Glomerular visceral epithelial cell (primary cell): Measurements from ENCODE around the gene SLC16A12.
"Not testable (repeated sequence)": the region's sequence is repeated elsewhere in the genome, so short reads cannot be mapped to it uniquely, and the experiment has no call there.

Experiments
- DNase-seq: peaks from one replicate; pipeline ENCODE4 v3.0.0-alpha.2; 2016; ENCODE audit errors: extremely low spot score

SLC16A12 gene

DNA sequence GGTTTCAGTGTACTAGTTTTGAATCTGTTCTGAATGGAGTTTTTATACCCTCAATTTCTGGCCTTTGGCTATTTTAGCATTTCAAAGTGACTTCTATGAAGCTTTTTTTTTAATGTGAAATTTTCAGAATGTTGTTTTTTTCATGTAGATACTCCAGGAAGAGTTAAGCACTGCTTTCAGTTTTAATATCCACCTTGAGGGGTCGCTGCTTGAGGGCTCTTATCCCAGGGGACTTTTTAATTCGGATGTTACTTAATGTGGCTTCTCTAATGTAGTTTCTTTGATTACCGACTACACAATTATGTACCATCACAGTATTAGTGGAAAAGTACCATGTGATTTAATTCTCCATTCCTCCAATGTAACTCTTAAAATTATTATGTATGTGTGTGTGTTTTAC is 115.8 kb downstream of the SLC16A12 start:
- DNase-seq = peak; percentile 17

DNA sequence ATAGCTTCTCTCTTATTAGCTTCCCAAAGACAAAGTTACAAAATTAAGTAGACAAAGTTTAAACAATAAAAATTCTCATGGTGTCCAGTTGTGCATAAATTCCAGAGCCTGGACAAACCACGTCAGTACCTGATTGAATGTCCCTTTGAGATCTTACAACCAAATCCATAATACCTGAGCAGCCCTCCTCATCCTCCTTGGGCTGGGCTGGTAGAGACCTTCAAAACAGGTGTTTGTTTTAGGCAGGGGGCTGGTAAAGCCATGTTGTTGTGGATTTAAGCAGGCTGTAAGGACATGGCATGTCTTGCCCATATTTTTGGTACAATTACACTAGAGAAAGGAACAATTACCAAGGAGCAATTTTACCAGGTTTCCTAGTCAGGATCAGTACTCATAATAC is 118.9 kb downstream of the SLC16A12 start:
- no peak for DNase-seq

DNA sequence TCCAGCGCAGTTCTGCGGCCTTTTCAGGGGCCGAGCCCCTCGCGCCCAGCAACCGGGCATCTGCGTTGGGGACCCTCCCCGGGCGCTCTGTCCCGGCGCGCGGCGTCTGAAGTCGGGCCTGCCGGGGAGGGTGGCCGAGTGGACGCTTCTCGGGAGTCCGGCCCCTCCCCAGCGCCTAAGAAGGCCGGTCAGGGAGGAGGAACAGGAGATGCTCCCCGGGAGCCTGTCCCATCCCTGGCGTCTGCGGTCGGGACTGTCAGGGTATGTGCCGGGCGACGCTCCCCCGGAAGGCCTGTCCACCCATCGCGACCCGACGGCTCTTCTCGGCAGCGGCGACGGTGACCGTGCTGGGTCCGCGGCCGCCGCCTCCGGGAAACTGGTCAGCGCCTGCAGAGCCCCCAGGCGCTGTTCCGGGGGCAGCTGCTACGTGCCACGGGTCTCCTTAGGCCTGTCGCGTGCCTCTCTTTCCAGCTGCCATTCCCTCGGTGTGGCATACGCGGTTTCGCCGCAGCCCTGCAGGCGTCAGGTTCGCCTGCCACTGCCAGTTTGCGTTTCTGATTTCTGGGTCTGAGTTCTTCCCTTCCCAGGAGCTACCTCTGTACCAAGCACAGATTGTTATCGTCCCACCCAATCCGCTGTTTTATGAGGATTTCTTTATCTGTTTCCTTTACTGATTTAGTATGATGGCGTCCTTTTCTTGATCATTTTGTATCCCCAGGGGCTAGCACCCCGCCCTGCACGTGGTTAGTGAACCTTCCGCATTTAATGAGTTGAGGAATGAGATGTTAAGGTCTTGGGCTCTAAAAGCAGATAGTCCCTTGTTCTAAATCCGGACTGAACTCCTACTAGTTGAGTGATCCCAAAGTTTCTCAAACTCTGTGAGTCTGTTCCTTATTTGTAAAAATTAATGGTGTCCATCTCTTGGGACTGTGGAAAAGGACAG is 120.2 kb downstream of the SLC16A12 start:
- DNase-seq = peak; percentile 41

DNA sequence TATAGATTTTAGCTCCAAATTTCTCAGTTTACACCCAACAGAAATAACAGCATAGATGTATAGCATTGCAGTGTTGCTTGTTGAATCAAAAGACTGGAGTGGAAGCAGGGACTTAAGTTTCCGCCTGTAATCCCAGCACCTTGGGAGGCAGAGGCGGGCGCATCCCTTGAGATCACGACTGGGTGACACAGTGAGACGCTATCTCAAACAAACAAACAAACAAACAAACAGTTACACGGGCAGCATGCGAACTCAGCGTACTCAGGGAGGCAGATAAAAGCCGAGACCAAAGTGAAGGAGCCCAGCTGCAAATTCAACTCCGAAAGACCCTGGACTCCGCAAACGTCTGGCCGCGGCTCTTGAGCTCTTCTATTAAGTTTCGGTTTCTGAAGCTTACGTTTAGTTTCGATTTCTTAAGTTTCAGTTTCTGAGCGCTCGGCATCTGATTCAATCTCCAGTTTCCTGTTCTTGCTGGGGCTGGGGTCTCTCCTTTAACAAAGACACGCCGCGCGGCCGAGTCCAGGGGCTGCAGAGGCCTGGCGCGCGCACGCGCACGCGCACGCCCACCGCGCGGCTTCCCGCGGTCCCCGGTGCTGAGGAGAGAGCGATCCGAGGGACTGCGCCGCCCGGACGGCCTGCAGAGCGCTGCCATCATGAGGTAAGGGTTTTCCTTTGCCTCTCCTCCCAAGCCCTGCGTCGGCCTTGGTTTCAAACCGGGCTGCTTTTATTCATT is 121.1 kb downstream of the SLC16A12 start, which contains the start of gene IFIT5:
TSS of gene IFIT5 (plus strand) at position 423 of the 733 bp plus-strand sequence. CDS start at position 654, 231 bp downstream.
- DNase-seq = peak; percentile 70

DNA sequence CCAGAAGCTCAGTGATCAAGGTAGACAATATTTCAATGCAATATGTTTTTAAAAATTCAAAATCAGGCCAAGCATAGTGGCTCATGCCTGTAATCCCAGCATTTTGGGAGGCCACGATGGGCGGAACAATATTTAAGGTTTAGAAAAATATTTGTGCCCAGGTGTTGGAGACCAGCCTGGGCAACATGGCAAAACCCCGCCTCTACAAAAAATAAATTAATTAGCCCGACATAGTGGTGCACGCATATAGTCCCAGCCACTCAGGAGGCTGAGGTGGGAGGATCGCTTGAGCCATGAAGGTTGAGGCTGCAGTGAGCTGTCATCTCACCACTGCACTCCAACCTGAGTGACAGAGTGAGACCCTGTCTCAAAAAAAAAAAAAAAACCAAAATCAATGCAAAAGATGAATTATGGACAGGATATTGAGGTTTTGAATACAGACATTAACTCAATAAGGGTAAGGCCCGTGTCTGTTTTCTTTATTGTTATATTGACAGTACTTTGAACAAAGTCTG is 121.9 kb downstream of the SLC16A12 start:
- DNase-seq = no peak

DNA sequence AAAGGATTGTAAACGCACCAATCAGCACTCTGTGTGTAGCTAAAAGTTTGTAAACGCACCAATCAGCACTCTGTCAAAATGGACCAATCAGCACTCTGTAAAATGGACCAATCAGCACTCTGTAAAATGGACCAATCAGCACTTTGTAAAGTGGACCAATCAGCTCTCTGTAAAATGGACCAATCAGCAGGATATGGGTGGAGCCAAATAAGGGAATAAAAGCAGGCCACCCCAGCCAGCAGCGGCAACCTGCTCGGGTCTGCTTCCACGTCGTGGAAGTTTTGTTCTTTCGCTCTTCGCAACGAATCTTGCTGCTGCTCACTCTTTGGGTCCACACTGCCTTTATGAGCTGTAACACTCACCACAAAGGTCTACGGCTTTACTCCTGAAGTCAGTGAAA is 123.1 kb downstream of the SLC16A12 start:
- not testable (repeated sequence) for DNase-seq

DNA sequence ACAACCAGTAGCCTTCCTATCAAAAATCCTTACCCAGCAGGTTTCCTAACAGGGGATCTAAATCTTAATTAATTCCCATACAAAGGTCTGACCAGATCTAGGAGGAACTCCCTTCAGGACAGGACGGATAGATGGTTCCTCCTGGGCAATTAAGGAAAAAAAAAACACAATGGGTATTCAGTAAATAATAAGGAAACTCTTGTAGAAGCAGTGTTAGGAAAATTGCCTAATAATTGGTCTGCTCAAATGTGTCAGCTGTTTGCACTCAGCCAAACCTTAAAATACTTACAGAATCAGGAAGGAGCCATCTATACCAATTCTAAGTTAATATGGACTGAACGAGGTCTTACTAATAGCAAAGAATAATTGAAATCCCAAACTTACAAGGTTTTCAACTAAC is 124.3 kb downstream of the SLC16A12 start:
- DNase-seq = not testable (repeated sequence)

DNA sequence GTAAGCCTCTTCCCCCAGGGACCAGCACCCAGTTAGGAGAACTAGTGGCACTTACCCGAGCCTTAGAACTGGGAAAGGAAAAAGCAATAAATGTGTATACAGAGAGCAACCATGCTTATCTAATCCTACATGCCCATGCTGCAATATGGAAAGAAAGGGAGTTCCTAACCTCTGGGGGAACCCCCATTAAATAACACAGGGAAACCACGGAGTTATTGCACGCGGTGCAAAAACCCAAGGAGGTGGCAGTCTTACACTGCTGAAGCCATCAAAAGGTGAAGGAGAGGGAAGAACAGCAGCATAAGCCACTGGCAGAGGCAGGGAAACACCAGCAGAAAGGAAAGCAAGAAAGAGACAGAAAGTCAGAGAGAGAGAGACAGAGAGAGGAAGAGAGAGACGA is 124.8 kb downstream of the SLC16A12 start:
- DNase-seq = not testable (repeated sequence)

DNA sequence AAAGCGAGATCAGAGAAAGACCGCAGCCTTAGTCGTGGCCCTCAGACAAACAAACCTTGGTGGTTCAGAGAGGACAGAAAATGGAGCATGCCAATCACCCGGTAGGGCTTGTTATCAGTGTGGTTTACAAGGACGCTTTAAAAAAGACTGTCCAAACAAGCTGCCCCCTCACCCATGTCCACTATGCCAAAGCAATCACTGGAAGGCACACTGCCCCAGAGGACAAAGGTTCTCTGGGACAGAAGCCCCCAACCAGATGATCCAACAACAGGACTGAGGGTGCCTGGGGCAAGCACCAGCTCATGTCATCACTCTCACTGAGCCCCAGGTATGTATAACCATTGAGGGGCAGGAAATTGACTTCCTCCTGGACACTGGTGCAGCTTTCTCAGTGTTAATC is 126.1 kb downstream of the SLC16A12 start:
- DNase-seq = not testable (repeated sequence)

DNA sequence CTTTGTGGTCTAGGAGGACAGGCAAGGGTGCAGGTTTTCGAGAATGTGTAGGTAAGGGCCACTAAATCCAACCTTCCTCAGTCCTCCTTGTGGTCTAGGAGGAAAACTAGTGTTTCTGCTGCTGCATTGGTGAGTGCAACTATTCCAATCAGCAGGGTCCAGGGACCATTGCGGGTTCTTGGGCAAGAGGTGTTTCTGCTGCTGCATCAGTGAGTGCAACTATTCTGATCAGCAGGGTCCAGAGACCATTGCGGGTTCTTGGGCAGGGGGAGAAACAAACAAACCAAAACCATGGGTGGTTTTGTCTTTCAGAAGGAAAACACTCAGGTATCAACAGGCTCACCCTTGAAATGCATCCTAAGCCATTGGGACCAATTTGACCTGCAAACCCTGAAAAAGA is 127.6 kb downstream of the SLC16A12 start:
- DNase-seq = not testable (repeated sequence)

DNA sequence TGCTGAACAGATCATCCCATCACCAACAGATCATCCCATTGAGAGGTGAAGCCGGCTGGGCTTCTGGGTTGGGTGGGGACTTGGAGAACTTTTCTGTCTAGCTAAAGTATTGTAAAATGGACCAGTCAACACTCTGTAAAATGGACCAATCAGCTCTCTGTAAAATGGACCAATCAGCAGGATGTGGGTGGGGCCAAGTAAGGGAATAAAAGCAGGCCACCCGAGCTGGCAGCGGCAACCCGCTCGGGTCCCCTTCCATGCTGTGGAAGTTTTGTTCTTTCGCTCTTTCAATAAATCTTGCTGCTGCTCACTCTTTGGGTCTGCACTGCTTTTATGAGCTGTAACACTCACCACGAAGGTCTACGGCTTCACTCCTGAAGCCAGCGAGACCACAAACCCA is 129.2 kb downstream of the SLC16A12 start:
- DNase-seq = not testable (repeated sequence)

DNA sequence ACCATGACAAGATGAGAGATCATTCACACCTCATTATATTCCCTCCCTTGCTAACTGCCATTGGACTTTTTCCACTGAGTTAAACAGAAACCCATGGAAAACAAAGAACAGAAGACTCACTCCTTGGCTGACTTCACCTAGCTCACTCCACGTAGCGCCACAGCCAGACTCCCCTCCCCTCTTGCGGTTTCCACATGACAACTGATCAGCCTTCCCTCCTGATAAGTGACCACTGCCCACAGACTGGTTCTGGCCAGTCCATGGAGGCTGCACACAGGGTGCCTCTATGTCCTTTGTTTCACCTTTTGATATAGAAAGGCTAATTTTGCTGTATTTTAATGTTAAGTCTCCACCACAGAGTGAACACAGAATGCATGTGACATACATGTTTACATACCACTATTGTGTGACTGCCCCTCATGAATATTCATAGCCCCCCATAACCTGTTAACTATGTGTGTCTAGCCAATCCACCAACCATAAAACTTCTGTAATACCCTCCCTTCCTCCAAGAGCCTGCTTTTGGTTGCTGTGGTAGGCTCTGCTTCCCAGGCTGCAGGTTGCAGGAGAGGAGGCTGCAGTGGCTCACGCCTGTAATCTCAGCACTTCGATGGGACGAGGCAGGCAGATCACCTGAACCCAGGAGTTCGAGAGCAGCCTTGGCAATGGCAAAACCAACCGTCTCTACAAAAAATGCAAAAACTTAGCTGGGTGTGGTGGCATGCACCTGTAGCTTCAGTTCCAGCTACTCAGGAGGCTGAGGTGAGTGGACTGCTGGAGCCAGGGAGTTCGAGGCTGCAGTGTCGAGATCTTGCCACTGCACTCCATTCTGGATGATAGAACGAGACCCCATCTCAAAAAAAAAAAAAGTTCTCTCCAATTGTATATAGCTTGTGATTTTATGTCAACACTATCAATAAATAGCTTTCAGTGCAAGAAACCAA is 131.0 kb downstream of the SLC16A12 start:
- peak; percentile 13 for DNase-seq

DNA sequence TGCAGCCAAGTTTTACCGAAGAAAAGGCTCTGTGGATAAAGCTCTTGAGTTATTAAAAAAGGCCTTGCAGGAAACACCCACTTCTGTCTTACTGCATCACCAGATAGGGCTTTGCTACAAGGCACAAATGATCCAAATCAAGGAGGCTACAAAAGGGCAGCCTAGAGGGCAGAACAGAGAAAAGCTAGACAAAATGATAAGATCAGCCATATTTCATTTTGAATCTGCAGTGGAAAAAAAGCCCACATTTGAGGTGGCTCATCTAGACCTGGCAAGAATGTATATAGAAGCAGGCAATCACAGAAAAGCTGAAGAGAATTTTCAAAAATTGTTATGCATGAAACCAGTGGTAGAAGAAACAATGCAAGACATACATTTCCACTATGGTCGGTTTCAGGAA is 132.4 kb downstream of the SLC16A12 start:
- DNase-seq = no peak

DNA sequence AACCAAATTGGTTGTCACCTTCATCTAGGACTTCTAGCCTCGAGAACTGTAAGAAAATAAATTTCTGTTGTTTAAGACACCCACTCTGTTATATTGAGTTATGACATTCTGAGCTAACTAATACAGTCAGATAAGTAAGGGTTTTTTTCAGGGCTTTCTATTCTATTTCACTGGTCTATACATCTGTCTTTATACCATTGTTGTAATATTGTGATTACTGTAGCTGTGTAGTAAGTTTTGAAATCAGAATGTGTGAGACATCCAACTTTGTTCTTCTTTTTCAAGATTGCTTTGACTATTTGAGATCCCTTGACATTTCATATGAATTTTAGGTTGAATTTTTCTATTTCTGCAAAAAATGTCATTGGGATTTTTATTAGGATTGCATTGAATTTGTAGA is 135.4 kb downstream of the SLC16A12 start:
- DNase-seq = no peak

DNA sequence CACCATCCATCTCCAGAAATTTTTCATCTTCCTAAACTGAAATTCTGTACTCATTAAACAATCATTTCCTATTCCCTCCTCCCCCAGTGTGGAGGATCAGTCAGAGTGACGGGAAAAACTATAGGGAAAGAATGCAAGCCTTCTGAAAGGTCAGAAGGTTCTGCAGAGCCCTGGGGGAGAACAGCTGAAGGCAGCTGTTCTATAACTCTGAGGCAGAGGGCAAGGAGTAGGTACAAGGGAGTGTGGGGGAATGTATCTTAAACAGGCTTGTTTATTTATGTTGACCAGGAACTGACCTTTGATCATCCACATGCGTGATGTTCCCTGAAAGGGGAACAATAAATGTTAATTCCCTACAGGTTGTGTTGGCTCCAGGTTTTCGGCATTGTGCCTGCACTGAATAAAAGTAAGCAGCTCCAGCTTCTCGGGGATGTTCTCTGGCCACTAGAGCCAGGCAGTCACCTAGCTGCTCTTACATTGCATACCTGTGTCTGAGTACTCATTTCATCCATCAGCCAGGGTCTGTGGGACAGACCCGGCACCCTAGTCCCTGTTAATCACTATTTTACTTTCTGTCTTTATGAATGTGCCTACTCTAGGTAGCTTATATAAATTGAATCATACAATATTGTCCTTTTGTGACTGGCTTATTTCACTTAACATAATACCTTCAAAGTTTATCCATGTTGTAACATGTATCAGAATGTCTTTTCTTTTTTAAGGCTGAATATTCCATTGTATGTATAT is 137.2 kb downstream of the SLC16A12 start:
- DNase-seq = no peak

DNA sequence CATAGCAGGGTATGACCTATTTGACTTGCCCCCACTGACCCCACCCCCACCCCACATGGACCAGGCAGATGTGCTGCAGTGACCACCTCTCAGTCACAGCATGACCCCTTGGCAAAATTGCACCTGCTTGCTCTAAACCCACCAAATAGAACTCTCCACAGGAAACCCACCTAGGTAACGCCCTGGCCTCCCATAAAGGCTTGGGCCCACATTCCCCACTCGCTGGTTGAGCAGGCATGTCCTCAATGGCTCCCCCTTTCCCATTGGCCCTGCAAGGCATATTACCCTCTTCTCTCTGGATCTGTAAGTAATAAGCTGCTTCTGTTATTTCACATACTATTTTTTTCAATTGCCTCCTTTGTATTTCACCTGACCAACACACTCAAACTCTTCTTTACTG is 140.3 kb downstream of the SLC16A12 start:
- DNase-seq = no peak

DNA sequence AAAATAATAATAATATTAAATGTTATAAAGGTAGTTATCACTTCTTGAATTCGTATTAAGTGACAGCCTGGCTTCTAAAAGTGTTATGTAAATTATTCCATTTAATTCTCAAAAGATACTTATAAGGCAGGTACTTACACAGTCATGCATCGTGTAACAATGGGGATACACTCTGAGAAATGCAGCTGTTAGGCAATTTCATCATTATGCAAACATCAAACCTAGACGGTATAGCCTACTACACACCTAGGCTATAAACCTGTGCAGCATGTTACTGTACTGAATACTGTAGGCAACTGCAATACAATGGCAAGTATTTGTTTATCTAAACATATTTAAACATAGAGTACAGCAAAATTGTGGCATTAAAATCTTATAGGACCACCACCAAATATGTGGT is 141.5 kb downstream of the SLC16A12 start:
- DNase-seq = no peak

DNA sequence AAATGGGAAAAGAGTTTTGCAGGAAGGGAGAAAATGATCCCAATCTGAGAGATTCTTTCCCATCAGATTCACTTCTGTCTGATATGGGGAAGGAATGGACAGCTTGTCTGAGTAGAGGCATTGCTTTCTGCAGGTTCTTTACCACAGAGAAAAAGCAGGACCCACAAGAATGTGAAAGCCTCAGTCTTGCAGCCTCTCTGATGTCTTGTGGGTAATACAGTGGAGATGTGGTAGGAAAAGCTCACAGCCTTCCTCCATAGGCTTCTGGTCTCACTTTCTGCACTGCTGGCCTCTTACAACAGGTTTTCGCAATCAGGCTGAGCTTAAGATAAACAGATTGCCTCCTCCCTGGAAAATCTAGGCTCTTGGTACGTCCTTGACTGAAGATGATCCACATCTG is 142.4 kb downstream of the SLC16A12 start:
- peak; percentile 81 for DNase-seq

DNA sequence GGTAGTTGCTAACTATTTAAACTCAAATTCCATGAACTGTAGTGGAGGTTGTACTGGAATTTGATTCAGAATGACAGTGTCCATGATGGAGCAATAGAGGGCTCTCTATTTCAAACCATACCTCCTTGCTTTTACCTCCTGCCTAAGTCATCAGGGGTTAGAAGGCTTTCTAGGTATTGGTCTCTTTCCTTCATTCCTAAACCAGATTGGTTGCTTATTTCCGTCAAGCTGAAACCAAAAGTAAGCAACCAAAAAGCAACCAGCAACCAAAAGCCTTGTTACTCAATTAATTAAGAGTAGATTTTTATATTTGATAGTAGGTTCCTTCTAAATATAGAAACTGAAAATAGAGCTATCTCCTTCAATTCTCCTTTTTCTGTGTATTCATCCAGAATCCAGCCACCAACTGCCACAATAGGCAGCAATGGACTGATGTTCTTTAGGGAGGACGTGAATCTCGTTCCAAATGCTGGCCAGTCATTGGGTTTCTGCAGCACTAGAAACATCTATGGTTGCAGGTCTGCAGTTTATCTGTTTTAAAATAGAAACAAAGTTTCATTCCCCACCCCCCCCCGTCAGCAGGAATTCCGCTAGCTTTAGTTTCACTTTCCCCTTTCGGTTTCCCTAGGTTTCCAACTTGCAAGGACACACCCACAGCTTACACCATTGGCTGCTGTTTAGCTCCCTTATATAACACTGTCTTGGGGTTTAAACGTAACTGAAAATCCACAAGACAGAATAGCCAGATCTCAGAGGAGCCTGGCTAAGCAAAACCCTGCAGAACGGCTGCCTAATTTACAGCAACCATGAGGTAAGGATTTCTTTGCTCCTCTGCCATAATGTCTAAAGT is 143.3 kb downstream of the SLC16A12 start, which contains the start of gene IFIT1:
TSS of gene IFIT1 (plus strand) at position 717 of the 850 bp plus-strand sequence. CDS start at position 807, 90 bp downstream.
- peak; percentile 87 for DNase-seq

DNA sequence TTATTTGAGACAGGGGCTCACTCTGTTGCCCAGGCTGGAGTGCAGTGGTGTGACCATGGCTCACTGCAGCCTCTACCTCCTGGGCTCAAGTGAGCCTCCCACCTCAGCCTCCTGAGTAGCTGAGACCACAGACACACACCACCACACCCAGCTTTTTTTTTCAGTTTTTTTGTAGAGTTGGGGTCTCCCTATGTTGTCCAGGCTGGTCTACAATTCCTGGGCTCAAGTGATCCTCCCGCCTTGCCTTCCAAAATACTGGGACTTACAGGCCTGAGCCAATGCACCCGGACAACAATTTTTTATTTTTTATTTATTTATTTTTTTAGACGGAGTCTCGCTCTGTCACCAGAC is 144.2 kb downstream of the SLC16A12 start:
- not testable (repeated sequence) for DNase-seq
